Ishikawa (cell line): Measurements from ENCODE around the gene SLC6A16.

Experiments
- NFIC ChIP-seq: IDR thresholded peaks from 2 replicates; pipeline ENCODE4 v1.6.1; 2012
- TAF1 ChIP-seq: IDR thresholded peaks from 2 replicates; pipeline ENCODE4 v1.6.1; 2012; ENCODE audit warnings: low read depth, mild to moderate bottlenecking
- ZBTB7A ChIP-seq: IDR thresholded peaks from 2 replicates; pipeline ENCODE4 v1.6.1; 2012; ENCODE audit warnings: low read depth

DNA sequence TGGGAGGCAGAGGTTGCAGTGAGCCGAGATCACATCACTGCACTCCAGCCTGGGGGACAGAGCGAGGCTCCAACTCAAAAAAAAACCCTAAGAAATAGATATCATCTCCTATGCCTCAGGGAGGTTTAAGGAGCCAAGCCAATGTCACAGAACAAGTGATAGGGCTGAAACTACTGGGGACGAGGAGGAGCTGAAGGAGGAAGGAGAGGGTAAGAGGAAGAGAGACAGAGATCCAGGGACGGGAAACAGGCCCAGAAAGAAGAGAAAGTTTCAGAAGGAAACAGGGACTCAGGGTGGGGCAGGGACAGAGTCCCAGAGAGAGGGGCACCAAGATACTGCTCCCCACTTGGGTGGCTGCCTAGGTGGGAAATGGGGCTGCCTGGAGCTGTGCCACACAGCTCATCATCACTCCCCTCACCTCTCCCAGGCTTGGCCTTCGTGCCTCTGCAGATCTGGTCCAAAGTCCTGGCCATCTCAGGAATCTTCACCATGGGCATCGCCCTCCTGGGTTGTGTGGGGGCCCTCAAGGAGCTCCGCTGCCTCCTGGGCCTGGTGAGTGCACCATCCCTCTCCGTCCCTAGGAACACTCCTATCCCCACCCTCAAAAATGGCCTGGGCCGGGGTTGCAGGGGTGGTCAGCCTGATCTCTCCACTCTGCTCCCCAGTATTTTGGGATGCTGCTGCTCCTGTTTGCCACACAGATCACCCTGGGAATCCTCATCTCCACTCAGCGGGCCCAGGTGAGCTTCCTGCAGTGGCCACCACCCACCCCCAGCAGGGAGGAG is 11.7 kb upstream of the SLC6A16 start:
- TF ChIP-seq ZBTB7A (no peak), NFIC (no peak), TAF1 (no peak)
